ENCODE data around the gene GLRB.

The GLRB gene

GRCh38 chr4:157079441-157079840 is 3.5 kb downstream of the GLRB start:
- no peak for TF ChIP-seq CTCF (IDR thresholded peaks at IDR 0.05; ENCODE audit: low read length, missing control alignments)
- DNase-seq (ENCODE audit: low read depth): no peak
- H3K4me3 ChIP-seq (replicated peaks; ENCODE audit: low read depth, low read length): no peak overlapping the region

- TF ChIP-seq CTCF (IDR thresholded peaks at IDR 0.05; ENCODE audit: low read length, missing control alignments): no peak
- H3K4me3 ChIP-seq (replicated peaks; ENCODE audit: low read depth, low read length): no peak overlapping the region
- DNase-seq (ENCODE audit: low read depth): no peak
These were observed 4.7 kb downstream of the GLRB start for GRCh38 chr4:157080605-157081004.

- H3K4me3 ChIP-seq (replicated peaks; ENCODE audit: low read depth, low read length): no peak overlapping the region
- DNase-seq (ENCODE audit: low read depth): no peak
- TF ChIP-seq CTCF (IDR thresholded peaks at IDR 0.05; ENCODE audit: low read length, missing control alignments): no peak
These were observed 19.8 kb downstream of the GLRB start for GRCh38 chr4:157095716-157096115.

GRCh38 chr4:157096439-157096838 is 20.5 kb downstream of the GLRB start:
- H3K4me3 ChIP-seq (replicated peaks; ENCODE audit: low read depth, low read length): no peak overlapping the region
- DNase-seq (ENCODE audit: low read depth): peak; percentile 12
- no peak for TF ChIP-seq CTCF (IDR thresholded peaks at IDR 0.05; ENCODE audit: low read length, missing control alignments)

- DNase-seq (ENCODE audit: low read depth): no peak
- no peak overlapping the region for H3K4me3 ChIP-seq (replicated peaks; ENCODE audit: low read depth, low read length)
- no peak for TF ChIP-seq CTCF (IDR thresholded peaks at IDR 0.05; ENCODE audit: low read length, missing control alignments)
These were observed 23.6 kb downstream of the GLRB start for GRCh38 chr4:157099506-157099905.

- DNase-seq (ENCODE audit: low read depth): no peak
- H3K4me3 ChIP-seq (replicated peaks; ENCODE audit: low read depth, low read length): no peak overlapping the region
- TF ChIP-seq CTCF (IDR thresholded peaks at IDR 0.05; ENCODE audit: low read length, missing control alignments): no peak
These were observed 28.6 kb downstream of the GLRB start for GRCh38 chr4:157104541-157104940.

GRCh38 chr4:157114671-157115070 is 38.7 kb downstream of the GLRB start:
- no peak for DNase-seq (ENCODE audit: low read depth)
- no peak overlapping the region for H3K4me3 ChIP-seq (replicated peaks; ENCODE audit: low read depth, low read length)
- TF ChIP-seq CTCF (IDR thresholded peaks at IDR 0.05; ENCODE audit: low read length, missing control alignments): no peak
